HFFc6 (cell line): ENCODE results near the gene SLC16A10. TPM values are rescaled to one million over a fixed set of nuclear protein-coding genes. Genes with fewer than 3 reads are reported as not detected.

ENCODE experiments used
- DNase-seq: peaks from one replicate; pipeline ENCODE4 v3.0.0-alpha.2; 2018
- H3K27ac Mint-ChIP-seq: 2 replicates; pipeline ENCODE4 v1.8.0; 2020; ENCODE audit warnings: mild to moderate bottlenecking, mixed read lengths
- H3K27me3 Mint-ChIP-seq: 2 replicates; pipeline ENCODE4 v1.8.0; 2021; ENCODE audit warnings: mild to moderate bottlenecking, moderate library complexity, mixed read lengths; ENCODE audit not compliant: insufficient read depth
- H3K36me3 Mint-ChIP-seq: 2 replicates; pipeline ENCODE4 v1.8.0; 2021; ENCODE audit warnings: low read depth, mixed read lengths
- H3K4me1 Mint-ChIP-seq: 2 replicates; pipeline ENCODE4 v1.8.0; 2020; ENCODE audit warnings: low read depth, mixed read lengths
- H3K4me3 Mint-ChIP-seq: 2 replicates; pipeline ENCODE4 v1.8.0; 2020; ENCODE audit warnings: mild to moderate bottlenecking, moderate library complexity, mixed read lengths
- H3K9me3 Mint-ChIP-seq: 2 replicates; pipeline ENCODE4 v1.8.0; 2020; ENCODE audit warnings: mild to moderate bottlenecking, mixed read lengths
- total RNA-seq, 6 experiments: library from RNA; stranded (reverse); fragmentation: NEBNext Ultra II Directional; extraction: Animal tissue kit (Norgen Biotek cat#: 25700); gene quantifications; 2 replicates in 1 of 6; 3 replicates in 5 of 6; pipeline ENCODE4 v1.2.3, GENCODE V29; 2021
- TF ChIP-seq, protein P1 (sequence below): fragments of 200-600 bp; sonication (generic); IDR thresholded peaks from 2 replicates; pipeline ENCODE4 v1.5.0; 2021; ENCODE audit warnings: antibody characterized with exemption, mild to moderate bottlenecking

SLC16A10 gene
- total RNA-seq, 6 experiments from 2014 or later = not detected

DNA sequence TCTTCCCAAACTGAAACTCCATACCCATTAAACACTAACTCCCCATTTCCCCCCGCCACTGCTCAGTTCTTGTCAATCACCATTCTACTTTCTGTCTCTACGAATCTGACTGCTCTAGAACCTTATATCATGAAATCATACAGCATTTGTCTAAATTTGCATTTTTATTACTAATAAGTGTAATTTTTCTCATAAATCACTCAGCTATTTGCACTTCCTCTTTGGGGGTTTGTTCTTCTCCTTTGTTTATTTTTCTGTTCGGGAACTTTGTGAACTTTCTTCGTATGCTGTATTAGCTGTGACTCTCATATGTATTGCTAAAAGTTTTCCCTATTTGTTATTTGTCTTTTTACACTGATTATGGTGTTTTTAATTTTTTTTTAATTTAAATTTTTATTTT lies 152.2 kb downstream of the SLC16A10 start:
- DNase-seq = no peak
- no peaks in the 10 kb centered on the region for H3K9me3 Mint-ChIP-seq
- H3K4me1 Mint-ChIP-seq = peaks cover 52% of the 10 kb centered on the region
- TF ChIP-seq, protein P1, sequence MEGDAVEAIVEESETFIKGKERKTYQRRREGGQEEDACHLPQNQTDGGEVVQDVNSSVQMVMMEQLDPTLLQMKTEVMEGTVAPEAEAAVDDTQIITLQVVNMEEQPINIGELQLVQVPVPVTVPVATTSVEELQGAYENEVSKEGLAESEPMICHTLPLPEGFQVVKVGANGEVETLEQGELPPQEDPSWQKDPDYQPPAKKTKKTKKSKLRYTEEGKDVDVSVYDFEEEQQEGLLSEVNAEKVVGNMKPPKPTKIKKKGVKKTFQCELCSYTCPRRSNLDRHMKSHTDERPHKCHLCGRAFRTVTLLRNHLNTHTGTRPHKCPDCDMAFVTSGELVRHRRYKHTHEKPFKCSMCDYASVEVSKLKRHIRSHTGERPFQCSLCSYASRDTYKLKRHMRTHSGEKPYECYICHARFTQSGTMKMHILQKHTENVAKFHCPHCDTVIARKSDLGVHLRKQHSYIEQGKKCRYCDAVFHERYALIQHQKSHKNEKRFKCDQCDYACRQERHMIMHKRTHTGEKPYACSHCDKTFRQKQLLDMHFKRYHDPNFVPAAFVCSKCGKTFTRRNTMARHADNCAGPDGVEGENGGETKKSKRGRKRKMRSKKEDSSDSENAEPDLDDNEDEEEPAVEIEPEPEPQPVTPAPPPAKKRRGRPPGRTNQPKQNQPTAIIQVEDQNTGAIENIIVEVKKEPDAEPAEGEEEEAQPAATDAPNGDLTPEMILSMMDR = no peak
- H3K36me3 Mint-ChIP-seq = no peaks in the 10 kb centered on the region
- peak overlapping the region; percentile 95 for H3K27ac Mint-ChIP-seq
- H3K27me3 Mint-ChIP-seq = no peaks in the 10 kb centered on the region; the same call in 1 of the 2 replicates
- H3K4me3 Mint-ChIP-seq = peak overlapping the region; percentile 55

DNA sequence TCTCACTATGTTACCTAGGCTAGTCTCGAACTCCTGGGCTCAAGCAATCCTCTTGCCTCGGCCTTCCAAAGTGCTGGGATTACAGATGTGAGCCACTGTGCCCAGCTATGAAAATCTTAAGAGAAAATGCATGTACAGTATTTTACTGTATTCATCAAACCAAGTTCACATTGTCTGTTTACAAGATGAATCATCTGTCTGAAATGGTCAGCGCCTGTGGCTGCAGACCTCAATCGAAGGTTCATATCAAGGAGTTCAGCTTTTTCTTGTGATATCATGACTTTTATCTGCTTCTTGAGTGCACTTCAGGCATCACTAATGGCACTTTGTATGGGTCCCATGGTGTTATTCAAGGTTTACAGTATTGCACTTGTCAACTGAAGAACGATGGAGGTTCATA lies 155.1 kb downstream of the SLC16A10 start:
- TF ChIP-seq, protein P1 = no peak
- no peaks in the 10 kb centered on the region; the same call in 1 of the 2 replicates for H3K27me3 Mint-ChIP-seq
- peak overlapping the region; percentile 37 for H3K27ac Mint-ChIP-seq
- no peaks in the 10 kb centered on the region for H3K36me3 Mint-ChIP-seq
- peak; percentile 72 for DNase-seq
- no peaks in the 10 kb centered on the region for H3K9me3 Mint-ChIP-seq
- peak overlapping the region; percentile 4; the same call in 1 of the 2 replicates for H3K4me3 Mint-ChIP-seq
- peaks cover 45% of the 10 kb centered on the region for H3K4me1 Mint-ChIP-seq

DNA sequence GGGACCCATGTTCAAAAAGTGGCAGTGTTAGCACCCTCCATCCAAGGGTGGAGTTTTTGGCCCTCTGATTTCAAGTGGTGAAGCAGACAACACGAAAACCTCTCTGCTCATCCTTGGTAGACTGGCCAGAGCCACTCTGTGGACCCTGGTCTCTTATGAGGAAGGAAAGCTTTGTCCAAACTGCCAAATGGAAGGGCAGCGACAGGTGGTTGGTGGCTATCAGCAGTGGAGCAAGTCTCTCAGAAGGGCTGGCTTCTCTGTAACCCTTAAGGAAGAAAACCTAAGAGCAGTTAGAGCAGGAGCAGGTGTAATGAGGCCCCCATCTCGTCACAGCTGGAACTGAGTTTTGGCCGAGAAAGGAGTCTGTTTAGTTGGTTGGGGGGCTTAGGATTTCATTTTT lies 155.8 kb downstream of the SLC16A10 start:
- H3K36me3 Mint-ChIP-seq = no peaks in the 10 kb centered on the region
- H3K27me3 Mint-ChIP-seq = no peaks in the 10 kb centered on the region; the same call in 1 of the 2 replicates
- DNase-seq = no peak
- TF ChIP-seq, protein P1 = no peak
- no peak overlapping the region for H3K4me3 Mint-ChIP-seq
- H3K4me1 Mint-ChIP-seq = peaks cover 39% of the 10 kb centered on the region
- H3K9me3 Mint-ChIP-seq = no peaks in the 10 kb centered on the region
- no peak overlapping the region for H3K27ac Mint-ChIP-seq

DNA sequence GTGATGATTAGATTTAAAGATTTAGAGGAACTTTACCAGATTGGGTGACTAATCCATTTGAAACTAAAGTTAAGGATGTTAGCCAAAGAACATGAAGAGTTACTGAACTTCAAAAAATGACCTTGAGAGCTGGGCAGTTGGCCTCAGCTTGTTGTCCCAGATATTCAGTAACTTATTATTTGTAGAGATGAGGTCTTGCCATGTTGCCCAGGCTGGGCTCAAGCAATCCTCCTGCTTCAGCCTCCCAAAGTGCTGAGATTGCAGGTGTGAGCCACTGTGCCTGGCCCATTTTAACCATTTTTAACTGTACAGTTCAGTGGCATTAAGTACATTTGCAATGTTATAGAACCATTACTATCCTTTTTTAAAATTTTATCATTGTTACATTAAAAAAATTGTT lies 161.5 kb downstream of the SLC16A10 start:
- DNase-seq = no peak
- Mint-ChIP-seq H3K27ac (no peak overlapping the region), H3K9me3 (no peaks in the 10 kb centered on the region), H3K27me3 (no peaks in the 10 kb centered on the region), H3K36me3 (no peaks in the 10 kb centered on the region), H3K4me1 (peaks cover 42% of the 10 kb centered on the region), H3K4me3 (no peak overlapping the region)
- TF ChIP-seq, protein P1 = no peak

DNA sequence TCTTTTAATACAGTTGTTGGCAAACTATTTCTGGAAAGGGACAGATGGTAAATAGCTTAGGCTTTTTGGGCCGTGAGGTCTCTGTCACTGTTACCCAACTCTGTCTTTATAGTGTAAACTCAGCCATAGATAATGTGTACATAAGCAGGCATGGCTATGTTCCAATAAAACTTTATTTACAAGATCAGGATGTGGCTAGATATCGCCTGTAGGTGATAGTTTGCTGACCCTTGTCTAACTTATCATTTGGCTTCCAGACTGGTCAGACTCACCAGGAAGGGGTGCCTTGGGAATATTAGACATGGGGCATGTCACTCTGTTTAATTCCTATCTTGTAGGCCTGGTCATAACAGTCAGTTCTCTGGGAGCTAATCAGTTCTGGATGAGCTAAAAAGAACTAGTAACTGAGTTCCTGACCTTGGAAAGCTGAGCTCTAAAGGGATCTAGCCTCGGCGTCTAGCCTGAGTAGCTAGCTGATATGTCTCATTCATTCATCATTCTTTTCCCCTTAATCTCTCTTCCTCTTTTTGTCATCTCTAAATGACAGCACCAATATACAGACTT lies 163.6 kb downstream of the SLC16A10 start:
- no peaks in the 10 kb centered on the region for H3K9me3 Mint-ChIP-seq
- no peak for DNase-seq
- no peak overlapping the region for H3K27ac Mint-ChIP-seq
- no peak overlapping the region for H3K4me3 Mint-ChIP-seq
- H3K27me3 Mint-ChIP-seq = 0 out of 2 replicates have a peak, but pooled peaks cover 1% of the 10 kb centered on the region
- H3K36me3 Mint-ChIP-seq = no peaks in the 10 kb centered on the region
- peaks cover 58% of the 10 kb centered on the region for H3K4me1 Mint-ChIP-seq
- TF ChIP-seq, protein P1 = no peak
